ENCODE results near the gene GALNT14.

GALNT14 gene

GRCh38 chr2:31003749-31004148 lies 134.5 kb downstream of the GALNT14 start:
- no peak for DNase-seq

GRCh38 chr2:31002537-31003150 lies 135.6 kb downstream of the GALNT14 start:
- DNase-seq: no peak

GRCh38 chr2:31000970-31001369 lies 137.3 kb downstream of the GALNT14 start:
- no peak for DNase-seq

- no peak for DNase-seq
Observed at GRCh38 chr2:30998672-30999071, 139.6 kb downstream of the GALNT14 start.

GRCh38 chr2:30997979-30998378 lies 140.3 kb downstream of the GALNT14 start:
- no peak for DNase-seq

- DNase-seq: no peak
Observed at GRCh38 chr2:30994227-30995056, 143.8 kb downstream of the GALNT14 start.

GRCh38 chr2:30992781-30993180 lies 145.5 kb downstream of the GALNT14 start:
- no peak for DNase-seq

- no peak for DNase-seq
Observed at GRCh38 chr2:30990671-30991070, 147.6 kb downstream of the GALNT14 start.

- no peak for DNase-seq
Observed at GRCh38 chr2:30990176-30990575, 148.1 kb downstream of the GALNT14 start.

GRCh38 chr2:30989746-30990145 lies 148.5 kb downstream of the GALNT14 start:
- no peak for DNase-seq

- DNase-seq: no peak
Observed at GRCh38 chr2:30987566-30987965, 150.7 kb downstream of the GALNT14 start.

- DNase-seq: no peak
Observed at GRCh38 chr2:30986231-30986580, 152.0 kb downstream of the GALNT14 start.

GRCh38 chr2:30985493-30986230 lies 152.6 kb downstream of the GALNT14 start:
- no peak for DNase-seq

GRCh38 chr2:30984148-30984547 lies 154.1 kb downstream of the GALNT14 start:
- no peak for DNase-seq

GRCh38 chr2:30981510-30981909 lies 156.7 kb downstream of the GALNT14 start:
- DNase-seq: no peak

GRCh38 chr2:30981096-30981495 lies 157.1 kb downstream of the GALNT14 start:
- no peak for DNase-seq

GRCh38 chr2:30979822-30980245 lies 158.4 kb downstream of the GALNT14 start:
- no peak for DNase-seq

GRCh38 chr2:30978854-30979253 lies 159.4 kb downstream of the GALNT14 start:
- no peak for DNase-seq

- DNase-seq: no peak
Observed at GRCh38 chr2:30978044-30978443, 160.2 kb downstream of the GALNT14 start.

- no peak for DNase-seq
Observed at GRCh38 chr2:30975156-30975555, 163.1 kb downstream of the GALNT14 start.

GRCh38 chr2:30974554-30974953 lies 163.7 kb downstream of the GALNT14 start:
- DNase-seq: no peak

- no peak for DNase-seq
Observed at GRCh38 chr2:30974092-30974491, 164.1 kb downstream of the GALNT14 start.

- DNase-seq: no peak
Observed at GRCh38 chr2:30971231-30972025, 166.8 kb downstream of the GALNT14 start.
